H1 (cell line): ENCODE data around the gene ADK. TPM values are rescaled to one million over a fixed set of nuclear protein-coding genes. Genes with fewer than 3 reads are reported as not detected.

Source experiments
- CTCF ChIA-PET: fragments of 300-600 bp; sonication (Branson Sonifier 250); formaldehyde crosslinking; loops from one replicate; lab custom pipeline; 2021; ENCODE audit not compliant: partially characterized antibody; lab: Charles Lee
- POLR2A ChIA-PET: fragments of 300-600 bp; sonication (Branson Sonifier 250); formaldehyde crosslinking; loops from one replicate; lab custom pipeline; 2021; ENCODE audit warnings: inconsistent platforms; ENCODE audit not compliant: partially characterized antibody; lab: Charles Lee
- DNase-seq, 2 experiments: peaks; one replicate each; pipeline versions ENCODE4 v3.0.0 to v3.0.0-alpha.2; 2010 to 2022; ENCODE audit warnings: low spot score in 2 of 2, low read depth in 1 of 2, mixed read lengths in 1 of 2
- FAIRE-seq: peaks from 2 replicates; lab custom pipeline; 2011; peaks lifted over from hg19 to GRCh38; lab: Jason Lieb, UNC
- H2AFZ ChIP-seq: 2 replicates; pipeline ENCODE4 v1.8.1; 2012; ENCODE audit warnings: low read length, inconsistent platforms
- H2AK5ac ChIP-seq: 2 replicates; pipeline ENCODE4 v1.6.1; 2013; ENCODE audit warnings: low read depth, low read length
- H2BK120ac ChIP-seq: replicated peaks from 2 replicates; pipeline ENCODE3; 2013; ENCODE audit warnings: low read depth, low read length, inconsistent platforms
- H2BK12ac ChIP-seq: 2 replicates; pipeline ENCODE4 v1.6.1; 2013; ENCODE audit warnings: low read depth, low read length
- H2BK15ac ChIP-seq: 2 replicates; pipeline ENCODE4 v1.6.1; 2013; ENCODE audit warnings: low read length
- H2BK20ac ChIP-seq: 2 replicates; pipeline ENCODE4 v1.6.1; 2013; ENCODE audit warnings: low read length
- H2BK5ac ChIP-seq: 2 replicates; pipeline ENCODE4 v1.6.1; 2013; ENCODE audit warnings: low read depth, low read length
- H3K14ac ChIP-seq: 2 replicates; pipeline ENCODE4 v1.6.1; 2013; ENCODE audit warnings: inconsistent platforms; ENCODE audit not compliant: insufficient read length
- H3K18ac ChIP-seq: 2 replicates; pipeline ENCODE4 v1.6.1; 2013; ENCODE audit warnings: low read length; ENCODE audit errors: extremely low read depth
- H3K23ac ChIP-seq: 2 replicates; pipeline ENCODE4 v1.6.1; 2013; ENCODE audit warnings: inconsistent platforms; ENCODE audit not compliant: insufficient read length
- H3K23me2 ChIP-seq: 2 replicates; pipeline ENCODE4 v1.6.1; 2013; ENCODE audit warnings: low read depth, low read length
- H3K27ac ChIP-seq: 2 replicates; pipeline ENCODE4 v1.6.1; 2011; ENCODE audit warnings: low read depth, low read length, inconsistent platforms
- H3K27me3 ChIP-seq, 4 experiments: replicated peaks in 1 of 4; 1 replicate in 1 of 4; 2 replicates in 3 of 4; pipeline versions ENCODE4 v1.6.1 to v1.8.1; 2011 to 2013; ENCODE audit warnings: low read length in 3 of 4, mild to moderate bottlenecking in 3 of 4, inconsistent platforms in 2 of 4, mixed read lengths in 2 of 4, moderate library complexity in 1 of 4; ENCODE audit not compliant: control insufficient read depth in 3 of 4, insufficient read depth in 3 of 4; ENCODE audit errors: extremely low read depth in 1 of 4
- H3K36me3 ChIP-seq, 4 experiments: 2 replicates each; pipeline versions ENCODE4 v1.6.1 to v1.8.1; 2011 to 2013; ENCODE audit warnings: mild to moderate bottlenecking in 4 of 4, low read length in 3 of 4, moderate library complexity in 2 of 4, control low read depth in 1 of 4, inconsistent platforms in 1 of 4; ENCODE audit not compliant: insufficient read depth in 4 of 4, control insufficient read depth in 2 of 4
- H3K4ac ChIP-seq: replicated peaks from 2 replicates; pipeline ENCODE3; 2013; ENCODE audit warnings: low read length, low read depth, mixed read lengths, inconsistent platforms; ENCODE audit not compliant: insufficient read length
- H3K4me1 ChIP-seq, 4 experiments: replicated peaks in 1 of 4; 1 replicate in 1 of 4; 2 replicates in 3 of 4; pipeline versions ENCODE4 v1.6.1 to v1.8.1; 2011 to 2013; ENCODE audit warnings: low read length in 3 of 4, inconsistent platforms in 2 of 4, mixed read lengths in 1 of 4; ENCODE audit not compliant: insufficient read depth in 4 of 4, control insufficient read depth in 3 of 4
- H3K4me2 ChIP-seq, 2 experiments: 2 replicates each; pipeline versions ENCODE4 v1.6.1 to v1.8.1; 2011 to 2013; ENCODE audit warnings: low read depth in 2 of 2, low read length in 2 of 2, control low read depth in 1 of 2, inconsistent platforms in 1 of 2, mild to moderate bottlenecking in 1 of 2; ENCODE audit not compliant: insufficient read depth in 1 of 2
- H3K4me3 ChIP-seq, 4 experiments: fragments of 200-600, 300-600 bp in 1 of 4; sonication (generic), shearing (Covaris generic), sonication (Bioruptor Twin) in 1 of 4; 2 replicates each; pipeline versions ENCODE4 v1.5.1 to v1.8.1; 2011 to 2016; ENCODE audit warnings: low read length in 4 of 4, low read depth in 3 of 4, control low read depth in 2 of 4, inconsistent platforms in 2 of 4, mild to moderate bottlenecking in 2 of 4, mixed read lengths in 1 of 4, moderate library complexity in 1 of 4; ENCODE audit not compliant: insufficient read depth in 2 of 4; ENCODE audit errors: extremely low read depth in 1 of 4
- H3K56ac ChIP-seq: replicated peaks from 2 replicates; pipeline ENCODE3; 2013; ENCODE audit warnings: low read depth, mild to moderate bottlenecking, mixed read lengths, low read length, inconsistent platforms; ENCODE audit not compliant: insufficient read length
- H3K79me1 ChIP-seq: 2 replicates; pipeline ENCODE4 v1.6.1; 2013; ENCODE audit warnings: low read depth, low read length, control low read depth
- H3K79me2 ChIP-seq, 2 experiments: 2 replicates each; pipeline versions ENCODE4 v1.6.1 to v1.8.1; 2012 to 2013; ENCODE audit warnings: low read length in 2 of 2, mild to moderate bottlenecking in 2 of 2, inconsistent platforms in 1 of 2; ENCODE audit not compliant: insufficient read depth in 2 of 2, control insufficient read depth in 1 of 2
- H3K9ac ChIP-seq, 4 experiments: replicated peaks in 1 of 4; 1 replicate in 1 of 4; 2 replicates in 3 of 4; pipeline versions ENCODE4 v1.6.1 to v1.8.1; 2011 to 2013; ENCODE audit warnings: low read depth in 3 of 4, low read length in 3 of 4, control low read depth in 2 of 4, mild to moderate bottlenecking in 2 of 4, moderate library complexity in 2 of 4, inconsistent platforms in 1 of 4; ENCODE audit errors: extremely low read depth in 1 of 4
- H3K9me3 ChIP-seq, 2 experiments: 2 replicates each; pipeline versions ENCODE4 v1.6.1 to v1.8.1; 2012 to 2013; ENCODE audit warnings: mild to moderate bottlenecking in 2 of 2, moderate library complexity in 2 of 2, control low read depth in 1 of 2, inconsistent platforms in 1 of 2, low read depth in 1 of 2, low read length in 1 of 2, mixed read lengths in 1 of 2; ENCODE audit not compliant: insufficient read depth in 2 of 2
- H4K20me1 ChIP-seq, 2 experiments: replicated peaks in 1 of 2; 2 replicates each; pipeline versions ENCODE3 to v1.8.1; 2011 to 2013; ENCODE audit warnings: inconsistent platforms in 2 of 2, low read length in 2 of 2, mild to moderate bottlenecking in 1 of 2; ENCODE audit not compliant: insufficient read depth in 2 of 2, control insufficient read depth in 1 of 2
- H4K5ac ChIP-seq: 2 replicates; pipeline ENCODE4 v1.6.1; 2013; ENCODE audit warnings: low read length, low read depth, mixed read lengths, inconsistent platforms; ENCODE audit not compliant: insufficient read length
- H4K8ac ChIP-seq: 2 replicates; pipeline ENCODE4 v1.8.0; 2013; ENCODE audit warnings: mild to moderate bottlenecking, moderate library complexity, low read length, inconsistent platforms; ENCODE audit not compliant: insufficient read depth; ENCODE audit errors: extremely low read depth
- H4K91ac ChIP-seq: replicated peaks from 2 replicates; pipeline ENCODE3; 2013; ENCODE audit warnings: low read length, mixed read lengths, inconsistent platforms; ENCODE audit not compliant: insufficient read length
- SRF ChIP-seq: IDR thresholded peaks from 2 replicates; pipeline ENCODE4 v1.6.1; 2011; ENCODE audit warnings: mild to moderate bottlenecking, low read depth, low read length, moderate library complexity
- WGBS, 2 experiments: shearing (Covaris generic) in 1 of 2; methylation state at CpG; one replicate each; pipeline versions ENCODE4 v1.1.6 to v1.1.7; 2013 to 2015; ENCODE audit warnings: low lambda C conversion rate in 2 of 2, mixed read lengths in 2 of 2, inconsistent platforms in 1 of 2, low coverage in 1 of 2, missing lambda C conversion rate in 1 of 2; ENCODE audit not compliant: insufficient replicate concordance in 2 of 2, insufficient coverage in 1 of 2, insufficient read length in 1 of 2; ENCODE audit errors: extremely low coverage in 1 of 2, missing lambda C conversion rate in 1 of 2; 5-methylcytosine and 5-hydroxymethylcytosine counted together
- polyA plus RNA-seq, 7 experiments: library from polyadenylated mRNA; depleted of rRNA in 3 of 7; stranded (reverse) in 5 of 7; unstranded in 2 of 7; fragments of >200 nt in 5 of 7; fragments of 200-250 nt in 2 of 7; gene quantifications; 1 replicate in 5 of 7; 2 replicates in 1 of 7; 4 replicates in 1 of 7; pipeline versions ENCODE4 v1.2.1 to v1.2.3, GENCODE V29; 2011 to 2013; ENCODE audit warnings: missing spikeins in 2 of 7, mixed read lengths in 2 of 7
- total RNA-seq: library from RNA; stranded (reverse); fragmentation: NEBNext Ultra II Directional; extraction: Animal tissue kit (Norgen Biotek cat#: 25700); gene quantifications from 2 replicates; pipeline ENCODE4 v1.2.1, GENCODE V29; 2021

The ADK gene
- total and polyA plus RNA-seq, 2 of the 8 experiments (the other 6 are each of a cell fraction or from before 2014, with no cell fraction given), result 12.3 to 42.4 TPM

- no peak overlapping the region for H2BK120ac ChIP-seq
- no peaks in the 10 kb centered on the region for H3K79me1 ChIP-seq
- ChIA-PET POLR2A (no interaction called here), CTCF (interaction anchor here (0.6 to 1.8 kb wide), 3 partner anchors 8 to 61 kb away, joined by 3 to 4 read pairs (median 3); no protein-coding TSS in a partner anchor)
- WGBS, 2 experiments, result 89% methylated on average over 8 of the region's 8 CpGs; no CpG with 5 or more reads in 1 of the 2 experiments
- H3K27me3 ChIP-seq, result peaks cover 0 to 1% (median 0%) of the 10 kb centered on the region in 4 experiments; a peak in 1 of 7 replicates
- no peaks in the 10 kb centered on the region for H4K20me1 ChIP-seq
- H3K4ac ChIP-seq, result no peak overlapping the region
- no peak overlapping the region for H3K23ac ChIP-seq
- H3K56ac ChIP-seq, result no peak overlapping the region
- no peak overlapping the region for H2BK5ac ChIP-seq
- DNase-seq, result no peak
- no peak overlapping the region for H2BK15ac ChIP-seq
- no peak overlapping the region for H3K18ac ChIP-seq
- H2BK20ac ChIP-seq, result no peak overlapping the region
- H3K23me2 ChIP-seq, result no peaks in the 10 kb centered on the region
- no peak overlapping the region for H3K4me2 ChIP-seq
- no peak overlapping the region for H2AFZ ChIP-seq
- no peak overlapping the region for H4K5ac ChIP-seq
- H4K8ac ChIP-seq, result no peak overlapping the region
- no peak for FAIRE-seq
- no peak overlapping the region for H3K4me3 ChIP-seq
- no peak overlapping the region for H3K9ac ChIP-seq
- H2BK12ac ChIP-seq, result no peak overlapping the region
- H4K91ac ChIP-seq, result no peak overlapping the region
- no peaks in the 10 kb centered on the region for H3K4me1 ChIP-seq
- no peak for TF ChIP-seq SRF
- H3K9me3 ChIP-seq, result peaks cover 4 to 5% of the 10 kb centered on the region in 2 experiments; a peak in 2 of 4 replicates
- no peak overlapping the region for H2AK5ac ChIP-seq
- H3K36me3 ChIP-seq, result no peaks in the 10 kb centered on the region
- no peaks in the 10 kb centered on the region; a peak in 1 of 4 replicates for H3K79me2 ChIP-seq
- no peak overlapping the region for H3K14ac ChIP-seq
- no peak overlapping the region for H3K27ac ChIP-seq
Observed at GRCh38 chr10:74337330-74338016, 186.5 kb downstream of the ADK start.
